HepG2 (cell line): ENCODE data around the gene SSC5D. TPM values are rescaled to one million over a fixed set of nuclear protein-coding genes. Genes with fewer than 3 reads are reported as not detected.

ENCODE experiments used
- ARID4A ChIP-seq: sonication (generic); formaldehyde crosslinking; IDR thresholded peaks from 2 replicates; pipeline ENCODE4 v1.5.0; 2020; ENCODE audit warnings: mild to moderate bottlenecking, missing genetic modification reagents, borderline replicate concordance
- BCL6 ChIP-seq: IDR thresholded peaks from 2 replicates; pipeline ENCODE4 v1.6.1; 2016; ENCODE audit warnings: missing genetic modification reagents, missing compliant biosample characterization
- CREM ChIP-seq, 2 experiments: sonication (generic) in 1 of 2; formaldehyde crosslinking in 1 of 2; IDR thresholded peaks; 2 replicates each; pipeline versions ENCODE4 v1.4.0 to v1.6.1; 2016 to 2020; ENCODE audit warnings: antibody characterized with exemption in 1 of 2, mild to moderate bottlenecking in 1 of 2, missing genetic modification reagents in 1 of 2
- DPF2 ChIP-seq: sonication (generic); formaldehyde crosslinking; IDR thresholded peaks from 2 replicates; pipeline ENCODE4 v1.4.0; 2020; ENCODE audit warnings: mild to moderate bottlenecking, low read depth, missing genetic modification reagents, borderline replicate concordance
- FOXA1 ChIP-seq, 2 experiments: fragments of 450-650 bp in 1 of 2; sonication (generic) in 1 of 2; formaldehyde crosslinking in 1 of 2; IDR thresholded peaks; 2 replicates each; pipeline versions ENCODE4 v1.4.0 to v1.6.1; 2016 to 2020; ENCODE audit warnings: missing genetic modification reagents in 1 of 2
- HNF4A ChIP-seq: sonication (generic); formaldehyde crosslinking; IDR thresholded peaks from 2 replicates; pipeline ENCODE4 v1.4.0; 2020; ENCODE audit warnings: missing genetic modification reagents
- HOMEZ ChIP-seq: IDR thresholded peaks from 2 replicates; pipeline ENCODE4 v1.6.1; 2016; ENCODE audit warnings: low read depth
- KDM5A ChIP-seq: fragments of 200-600 bp; sonication (generic); IDR thresholded peaks from 2 replicates; pipeline ENCODE4 v1.7.0; 2018; ENCODE audit warnings: antibody characterized with exemption, mild to moderate bottlenecking, low read length, borderline replicate concordance
- LCORL ChIP-seq, 2 experiments: fragments of 450-650 bp in 1 of 2; sonication (generic) in 1 of 2; formaldehyde crosslinking in 1 of 2; IDR thresholded peaks; 2 replicates each; pipeline versions ENCODE4 v1.5.0 to v1.6.1; 2017 to 2020; ENCODE audit warnings: antibody characterized with exemption in 1 of 2, missing genetic modification reagents in 1 of 2
- MEF2D ChIP-seq: sonication (generic); formaldehyde crosslinking; IDR thresholded peaks from 2 replicates; pipeline ENCODE4 v1.5.1; 2020; ENCODE audit warnings: mild to moderate bottlenecking, missing genetic modification reagents
- PBX2 ChIP-seq: IDR thresholded peaks from 2 replicates; pipeline ENCODE4 v1.6.1; 2016; ENCODE audit warnings: control low read depth
- RFX3 ChIP-seq: IDR thresholded peaks from 2 replicates; pipeline ENCODE4 v1.6.1; 2016; ENCODE audit warnings: missing biosample characterization, missing genetic modification reagents
- SIX1 ChIP-seq: sonication (generic); formaldehyde crosslinking; IDR thresholded peaks from 2 replicates; pipeline ENCODE4 v1.4.0; 2020; ENCODE audit warnings: missing genetic modification reagents, borderline replicate concordance
- ZNF124 ChIP-seq: sonication (generic); formaldehyde crosslinking; IDR thresholded peaks from 2 replicates; pipeline ENCODE4 v1.4.0; 2020; ENCODE audit warnings: missing genetic modification reagents
- ZNF781 ChIP-seq: sonication (generic); formaldehyde crosslinking; IDR thresholded peaks from 2 replicates; pipeline ENCODE4 v1.5.1; 2020; ENCODE audit warnings: borderline replicate concordance, mild to moderate bottlenecking, missing genetic modification reagents; ENCODE audit errors: not compliant biosample characterization
- ZSCAN31 ChIP-seq: sonication (generic); formaldehyde crosslinking; IDR thresholded peaks from 2 replicates; pipeline ENCODE4 v1.5.0; 2020; ENCODE audit warnings: low read depth, mild to moderate bottlenecking, missing genetic modification reagents
- polyA plus RNA-seq, 8 experiments: library from polyadenylated mRNA; depleted of rRNA in 3 of 8; stranded (reverse) in 7 of 8; unstranded in 1 of 8; fragments of >200 nt; fragmentation: Illumina TruSeq in 4 of 8; extraction: Trizol in 4 of 8; gene quantifications; 2 replicates each; pipeline versions ENCODE4 v1.2.1 to v1.2.3, GENCODE V29; 2011 to 2016; ENCODE audit warnings: low read depth in 4 of 8, missing spikeins in 1 of 8, mixed read lengths in 1 of 8; ENCODE audit not compliant: insufficient read depth in 1 of 8
- total RNA-seq, 5 experiments: library from RNA; depleted of rRNA; stranded (reverse); fragments of >200 nt; fragmentation: Illumina TruSeq; extraction: Trizol; gene quantifications; 2 replicates each; pipeline ENCODE4 v1.2.3, GENCODE V29; 2016; ENCODE audit warnings: low read depth in 1 of 5
- TF ChIP-seq, protein P1 (sequence below): IDR thresholded peaks from 2 replicates; pipeline ENCODE4 v1.6.1; 2012; ENCODE audit warnings: low read depth, low read length, improper control_type of control experiment

Gene SSC5D
- total and polyA plus RNA-seq, 2 of the 13 experiments (the other 11 are each of a cell fraction or from before 2014, with no cell fraction given) = not detected

GRCh38 chr19:55459950-55460657, 28.1 kb upstream of the SSC5D start (continued):
- no peak for TF ChIP-seq PBX2
- TF ChIP-seq ZNF124 (CRISPR knock-in tag) = peak; percentile 42; the same call in 1 of the 2 replicates
- TF ChIP-seq FOXA1 (IDR thresholded peaks at IDR 0.05) = no peak
- TF ChIP-seq FOXA1 (CRISPR knock-in tag; IDR thresholded peaks at IDR 0.05) = 0 out of 2 replicates have a peak, but pooled peaks have one; percentile 6
- TF ChIP-seq RFX3 (CRISPR knock-in tag) = no peak
- 0 out of 2 replicates have a peak, but pooled peaks have one; percentile 6 for TF ChIP-seq BCL6 (CRISPR knock-in tag)
- peak; percentile 66 for TF ChIP-seq HNF4A
- peak; percentile 7; the same call in 1 of the 2 replicates for TF ChIP-seq ARID4A
- TF ChIP-seq ZSCAN31 (CRISPR knock-in tag) = no peak; the same call in 1 of the 2 replicates
- TF ChIP-seq SIX1 = 0 out of 2 replicates have a peak, but pooled peaks have one; percentile 41
- 0 out of 2 replicates have a peak, but pooled peaks have one; percentile 8 for TF ChIP-seq CREM (IDR thresholded peaks at IDR 0.05)
- TF ChIP-seq CREM (CRISPR knock-in tag; IDR thresholded peaks at IDR 0.05) = no peak
- TF ChIP-seq KDM5A = peak; percentile 47; the same call in 1 of the 2 replicates
- TF ChIP-seq HOMEZ (CRISPR knock-in tag) = 0 out of 2 replicates have a peak, but pooled peaks have one; percentile 32
- TF ChIP-seq MEF2D (CRISPR knock-in tag) = peak; percentile 30; the same call in 1 of the 2 replicates
- no peak for TF ChIP-seq LCORL (IDR thresholded peaks at IDR 0.05)
- 0 out of 2 replicates have a peak, but pooled peaks have one; percentile 16 for TF ChIP-seq LCORL (CRISPR knock-in tag; IDR thresholded peaks at IDR 0.05)
- TF ChIP-seq ZNF781 = no peak
- TF ChIP-seq, protein P1, sequence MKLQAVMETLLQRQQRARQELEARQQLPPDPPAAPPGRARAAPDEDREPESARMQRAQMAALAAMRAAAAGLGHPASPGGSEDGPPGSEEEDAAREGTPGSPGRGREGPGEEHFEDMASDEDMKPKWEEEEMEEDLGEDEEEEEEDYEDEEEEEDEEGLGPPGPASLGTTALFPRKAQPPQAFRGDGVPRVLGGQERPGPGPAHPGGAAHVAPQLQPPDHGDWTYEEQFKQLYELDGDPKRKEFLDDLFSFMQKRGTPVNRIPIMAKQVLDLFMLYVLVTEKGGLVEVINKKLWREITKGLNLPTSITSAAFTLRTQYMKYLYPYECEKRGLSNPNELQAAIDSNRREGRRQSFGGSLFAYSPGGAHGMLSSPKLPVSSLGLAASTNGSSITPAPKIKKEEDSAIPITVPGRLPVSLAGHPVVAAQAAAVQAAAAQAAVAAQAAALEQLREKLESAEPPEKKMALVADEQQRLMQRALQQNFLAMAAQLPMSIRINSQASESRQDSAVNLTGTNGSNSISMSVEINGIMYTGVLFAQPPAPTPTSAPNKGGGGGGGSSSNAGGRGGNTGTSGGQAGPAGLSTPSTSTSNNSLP = no peak
- 0 out of 2 replicates have a peak, but pooled peaks have one; percentile 42 for TF ChIP-seq DPF2 (CRISPR knock-in tag)
